H1 (cell line): ENCODE data around the gene TRAPPC12. TPM values are rescaled to one million over a fixed set of nuclear protein-coding genes. Genes with fewer than 3 reads are reported as not detected.
A peak's percentile ranks its signal among the peaks of the same experiment; 100 is the strongest.

Experiments
- CTCF ChIA-PET: fragments of 300-600 bp; sonication (Branson Sonifier 250); formaldehyde crosslinking; loops from one replicate; lab custom pipeline; 2021; ENCODE audit not compliant: partially characterized antibody; lab: Charles Lee
- POLR2A ChIA-PET: fragments of 300-600 bp; sonication (Branson Sonifier 250); formaldehyde crosslinking; loops from one replicate; lab custom pipeline; 2021; ENCODE audit warnings: inconsistent platforms; ENCODE audit not compliant: partially characterized antibody; lab: Charles Lee
- DNase-seq, 2 experiments: peaks; one replicate each; pipeline versions ENCODE4 v3.0.0 to v3.0.0-alpha.2; 2010 to 2022; ENCODE audit warnings: low spot score in 2 of 2, low read depth in 1 of 2, mixed read lengths in 1 of 2
- FAIRE-seq: peaks from 2 replicates; lab custom pipeline; 2011; peaks lifted over from hg19 to GRCh38; lab: Jason Lieb, UNC
- H2AFZ ChIP-seq: 2 replicates; pipeline ENCODE4 v1.8.1; 2012; ENCODE audit warnings: low read length, inconsistent platforms
- H2AK5ac ChIP-seq: 2 replicates; pipeline ENCODE4 v1.6.1; 2013; ENCODE audit warnings: low read depth, low read length
- H2BK120ac ChIP-seq: replicated peaks from 2 replicates; pipeline ENCODE3; 2013; ENCODE audit warnings: low read depth, low read length, inconsistent platforms
- H2BK12ac ChIP-seq: 2 replicates; pipeline ENCODE4 v1.6.1; 2013; ENCODE audit warnings: low read depth, low read length
- H2BK15ac ChIP-seq: 2 replicates; pipeline ENCODE4 v1.6.1; 2013; ENCODE audit warnings: low read length
- H2BK20ac ChIP-seq: 2 replicates; pipeline ENCODE4 v1.6.1; 2013; ENCODE audit warnings: low read length
- H2BK5ac ChIP-seq: 2 replicates; pipeline ENCODE4 v1.6.1; 2013; ENCODE audit warnings: low read depth, low read length
- H3K14ac ChIP-seq: 2 replicates; pipeline ENCODE4 v1.6.1; 2013; ENCODE audit warnings: inconsistent platforms; ENCODE audit not compliant: insufficient read length
- H3K18ac ChIP-seq: 2 replicates; pipeline ENCODE4 v1.6.1; 2013; ENCODE audit warnings: low read length; ENCODE audit errors: extremely low read depth
- H3K23ac ChIP-seq: 2 replicates; pipeline ENCODE4 v1.6.1; 2013; ENCODE audit warnings: inconsistent platforms; ENCODE audit not compliant: insufficient read length
- H3K23me2 ChIP-seq: 2 replicates; pipeline ENCODE4 v1.6.1; 2013; ENCODE audit warnings: low read depth, low read length
- H3K27ac ChIP-seq: 2 replicates; pipeline ENCODE4 v1.6.1; 2011; ENCODE audit warnings: low read depth, low read length, inconsistent platforms
- H3K27me3 ChIP-seq, 4 experiments: replicated peaks in 1 of 4; 1 replicate in 1 of 4; 2 replicates in 3 of 4; pipeline versions ENCODE4 v1.6.1 to v1.8.1; 2011 to 2013; ENCODE audit warnings: low read length in 3 of 4, mild to moderate bottlenecking in 3 of 4, inconsistent platforms in 2 of 4, mixed read lengths in 2 of 4, moderate library complexity in 1 of 4; ENCODE audit not compliant: control insufficient read depth in 3 of 4, insufficient read depth in 3 of 4; ENCODE audit errors: extremely low read depth in 1 of 4
- H3K36me3 ChIP-seq, 4 experiments: 2 replicates each; pipeline versions ENCODE4 v1.6.1 to v1.8.1; 2011 to 2013; ENCODE audit warnings: mild to moderate bottlenecking in 4 of 4, low read length in 3 of 4, moderate library complexity in 2 of 4, control low read depth in 1 of 4, inconsistent platforms in 1 of 4; ENCODE audit not compliant: insufficient read depth in 4 of 4, control insufficient read depth in 2 of 4
- H3K4ac ChIP-seq: replicated peaks from 2 replicates; pipeline ENCODE3; 2013; ENCODE audit warnings: low read length, low read depth, mixed read lengths, inconsistent platforms; ENCODE audit not compliant: insufficient read length
- H3K4me1 ChIP-seq, 4 experiments: replicated peaks in 1 of 4; 1 replicate in 1 of 4; 2 replicates in 3 of 4; pipeline versions ENCODE4 v1.6.1 to v1.8.1; 2011 to 2013; ENCODE audit warnings: low read length in 3 of 4, inconsistent platforms in 2 of 4, mixed read lengths in 1 of 4; ENCODE audit not compliant: insufficient read depth in 4 of 4, control insufficient read depth in 3 of 4
- H3K4me2 ChIP-seq, 2 experiments: 2 replicates each; pipeline versions ENCODE4 v1.6.1 to v1.8.1; 2011 to 2013; ENCODE audit warnings: low read depth in 2 of 2, low read length in 2 of 2, control low read depth in 1 of 2, inconsistent platforms in 1 of 2, mild to moderate bottlenecking in 1 of 2; ENCODE audit not compliant: insufficient read depth in 1 of 2
- H3K4me3 ChIP-seq, 4 experiments: fragments of 200-600, 300-600 bp in 1 of 4; sonication (generic), shearing (Covaris generic), sonication (Bioruptor Twin) in 1 of 4; 2 replicates each; pipeline versions ENCODE4 v1.5.1 to v1.8.1; 2011 to 2016; ENCODE audit warnings: low read length in 4 of 4, low read depth in 3 of 4, control low read depth in 2 of 4, inconsistent platforms in 2 of 4, mild to moderate bottlenecking in 2 of 4, mixed read lengths in 1 of 4, moderate library complexity in 1 of 4; ENCODE audit not compliant: insufficient read depth in 2 of 4; ENCODE audit errors: extremely low read depth in 1 of 4
- H3K56ac ChIP-seq: replicated peaks from 2 replicates; pipeline ENCODE3; 2013; ENCODE audit warnings: low read depth, mild to moderate bottlenecking, mixed read lengths, low read length, inconsistent platforms; ENCODE audit not compliant: insufficient read length
- H3K79me1 ChIP-seq: 2 replicates; pipeline ENCODE4 v1.6.1; 2013; ENCODE audit warnings: low read depth, low read length, control low read depth
- H3K79me2 ChIP-seq, 2 experiments: 2 replicates each; pipeline versions ENCODE4 v1.6.1 to v1.8.1; 2012 to 2013; ENCODE audit warnings: low read length in 2 of 2, mild to moderate bottlenecking in 2 of 2, inconsistent platforms in 1 of 2; ENCODE audit not compliant: insufficient read depth in 2 of 2, control insufficient read depth in 1 of 2
- H3K9ac ChIP-seq, 4 experiments: replicated peaks in 1 of 4; 1 replicate in 1 of 4; 2 replicates in 3 of 4; pipeline versions ENCODE4 v1.6.1 to v1.8.1; 2011 to 2013; ENCODE audit warnings: low read depth in 3 of 4, low read length in 3 of 4, control low read depth in 2 of 4, mild to moderate bottlenecking in 2 of 4, moderate library complexity in 2 of 4, inconsistent platforms in 1 of 4; ENCODE audit errors: extremely low read depth in 1 of 4
- H3K9me3 ChIP-seq, 2 experiments: 2 replicates each; pipeline versions ENCODE4 v1.6.1 to v1.8.1; 2012 to 2013; ENCODE audit warnings: mild to moderate bottlenecking in 2 of 2, moderate library complexity in 2 of 2, control low read depth in 1 of 2, inconsistent platforms in 1 of 2, low read depth in 1 of 2, low read length in 1 of 2, mixed read lengths in 1 of 2; ENCODE audit not compliant: insufficient read depth in 2 of 2
- H4K20me1 ChIP-seq, 2 experiments: replicated peaks in 1 of 2; 2 replicates each; pipeline versions ENCODE3 to v1.8.1; 2011 to 2013; ENCODE audit warnings: inconsistent platforms in 2 of 2, low read length in 2 of 2, mild to moderate bottlenecking in 1 of 2; ENCODE audit not compliant: insufficient read depth in 2 of 2, control insufficient read depth in 1 of 2
- H4K5ac ChIP-seq: 2 replicates; pipeline ENCODE4 v1.6.1; 2013; ENCODE audit warnings: low read length, low read depth, mixed read lengths, inconsistent platforms; ENCODE audit not compliant: insufficient read length
- H4K8ac ChIP-seq: 2 replicates; pipeline ENCODE4 v1.8.0; 2013; ENCODE audit warnings: mild to moderate bottlenecking, moderate library complexity, low read length, inconsistent platforms; ENCODE audit not compliant: insufficient read depth; ENCODE audit errors: extremely low read depth
- H4K91ac ChIP-seq: replicated peaks from 2 replicates; pipeline ENCODE3; 2013; ENCODE audit warnings: low read length, mixed read lengths, inconsistent platforms; ENCODE audit not compliant: insufficient read length
- EGR1 ChIP-seq: IDR thresholded peaks from 2 replicates; pipeline ENCODE4 v1.6.1; 2011; ENCODE audit warnings: low read depth, low read length, borderline replicate concordance
- EP300 ChIP-seq, 2 experiments: IDR thresholded peaks; 1 replicate in 1 of 2; 2 replicates in 1 of 2; pipeline ENCODE4 v1.6.1; 2011 to 2012; ENCODE audit warnings: low read depth in 2 of 2, low read length in 2 of 2, mild to moderate bottlenecking in 2 of 2, borderline replicate concordance in 1 of 2, inconsistent platforms in 1 of 2, moderate library complexity in 1 of 2
- EZH2 ChIP-seq: fragments of 200-600 bp; sonication (generic); IDR thresholded peaks from 2 replicates; pipeline ENCODE4 v1.7.1; 2012; ENCODE audit warnings: low read depth, mild to moderate bottlenecking, moderate library complexity, low read length, inconsistent platforms; ENCODE audit not compliant: severe bottlenecking
- SAP30 ChIP-seq: fragments of 300-600 bp; sonication (generic); IDR thresholded peaks from 2 replicates; pipeline ENCODE4 v1.7.1; 2012; ENCODE audit warnings: low read length, moderate library complexity, mild to moderate bottlenecking, inconsistent platforms; ENCODE audit not compliant: insufficient read depth, insufficient replicate concordance
- SIN3A ChIP-seq, 2 experiments: IDR thresholded peaks in 1 of 2; conservative IDR thresholded peaks in 1 of 2; 2 replicates each; pipeline ENCODE4 v1.6.1; 2011 to 2012; ENCODE audit warnings: low read length in 2 of 2, improper control_type of control experiment in 1 of 2, low read depth in 1 of 2, mild to moderate bottlenecking in 1 of 2
- TAF1 ChIP-seq: IDR thresholded peaks from 2 replicates; pipeline ENCODE4 v1.6.1; 2011; ENCODE audit warnings: mild to moderate bottlenecking, low read depth, low read length
- WGBS, 2 experiments: shearing (Covaris generic) in 1 of 2; methylation state at CpG; one replicate each; pipeline versions ENCODE4 v1.1.6 to v1.1.7; 2013 to 2015; ENCODE audit warnings: low lambda C conversion rate in 2 of 2, mixed read lengths in 2 of 2, inconsistent platforms in 1 of 2, low coverage in 1 of 2, missing lambda C conversion rate in 1 of 2; ENCODE audit not compliant: insufficient replicate concordance in 2 of 2, insufficient coverage in 1 of 2, insufficient read length in 1 of 2; ENCODE audit errors: extremely low coverage in 1 of 2, missing lambda C conversion rate in 1 of 2; 5-methylcytosine and 5-hydroxymethylcytosine counted together
- polyA plus RNA-seq, 7 experiments: library from polyadenylated mRNA; depleted of rRNA in 3 of 7; stranded (reverse) in 5 of 7; unstranded in 2 of 7; fragments of >200 nt in 5 of 7; fragments of 200-250 nt in 2 of 7; gene quantifications; 1 replicate in 5 of 7; 2 replicates in 1 of 7; 4 replicates in 1 of 7; pipeline versions ENCODE4 v1.2.1 to v1.2.3, GENCODE V29; 2011 to 2013; ENCODE audit warnings: missing spikeins in 2 of 7, mixed read lengths in 2 of 7
- total RNA-seq: library from RNA; stranded (reverse); fragmentation: NEBNext Ultra II Directional; extraction: Animal tissue kit (Norgen Biotek cat#: 25700); gene quantifications from 2 replicates; pipeline ENCODE4 v1.2.1, GENCODE V29; 2021

TRAPPC12 gene
- total and polyA plus RNA-seq, 2 of the 8 experiments (the other 6 are each of a cell fraction or from before 2014, with no cell fraction given), result 35.0 to 67.3 TPM

- Histone ChIP-seq H4K91ac (no peak overlapping the region), H4K8ac (no peak overlapping the region), H2BK12ac (no peak overlapping the region), H4K20me1 (peaks cover 0 to 6% of the 10 kb centered on the region in 2 experiments), H3K9me3 (no peaks in the 10 kb centered on the region), H3K4ac (no peak overlapping the region), H3K14ac (no peak overlapping the region), H3K27ac (no peak overlapping the region), H3K23me2 (no peaks in the 10 kb centered on the region), H3K9ac (no peak overlapping the region), H3K18ac (no peak overlapping the region), H2BK15ac (no peak overlapping the region), H3K4me2 (no peak overlapping the region), H2BK120ac (no peak overlapping the region), H4K5ac (no peak overlapping the region), H2BK20ac (no peak overlapping the region), H3K79me1 (peaks cover 2% of the 10 kb centered on the region; the same call in 1 of the 2 replicates), H3K79me2 (no peaks in the 10 kb centered on the region), H3K4me1 (no peaks in the 10 kb centered on the region), H3K27me3 (no peaks in the 10 kb centered on the region), H3K4me3 (no peak overlapping the region), H2AFZ (no peak overlapping the region), H3K23ac (no peak overlapping the region), H2BK5ac (no peak overlapping the region), H3K56ac (no peak overlapping the region), H3K36me3 (peaks cover 0 to 7% (median 2%) of the 10 kb centered on the region in 4 experiments; a peak in 2 of 8 replicates), H2AK5ac (no peak overlapping the region)
- POLR2A ChIA-PET, result no interaction called here
- peak in 1 of 2 experiments; percentile 32 for DNase-seq
- FAIRE-seq, result no peak
- WGBS, 2 experiments, result 92% methylated on average over 20 of the region's 20 CpGs; no CpG with 5 or more reads in 1 of the 2 experiments
- CTCF ChIA-PET, result interaction anchor here (3.2 to 5.4 kb wide), 3 partner anchors 9 to 30 kb away, joined by 20 to 51 read pairs (median 33); no protein-coding TSS in a partner anchor
- TF ChIP-seq SAP30, result no peak
- no peak for TF ChIP-seq EZH2
- TF ChIP-seq EGR1, result no peak
- no peak for TF ChIP-seq SIN3A (conservative IDR thresholded peaks at IDR 0.05 in 1 of 2, IDR thresholded peaks at IDR 0.05 in 1 of 2; ENCODE audit: low read depth in 1 of 2, low read length in 2 of 2)
- no peak for TF ChIP-seq TAF1
- TF ChIP-seq EP300 (IDR thresholded peaks at IDR 0.05; ENCODE audit: borderline replicate concordance in 1 of 2, low read depth in 2 of 2, low read length in 2 of 2), result no peak
Measured at GRCh38 chr2:3453190-3453999, 73.9 kb downstream of the TRAPPC12 start.
